ENCODE data around the gene SUN3.
"Not testable (repeated sequence)": the region's sequence is repeated elsewhere in the genome, so short reads cannot be mapped to it uniquely, and the experiment has no call there.

DNA sequence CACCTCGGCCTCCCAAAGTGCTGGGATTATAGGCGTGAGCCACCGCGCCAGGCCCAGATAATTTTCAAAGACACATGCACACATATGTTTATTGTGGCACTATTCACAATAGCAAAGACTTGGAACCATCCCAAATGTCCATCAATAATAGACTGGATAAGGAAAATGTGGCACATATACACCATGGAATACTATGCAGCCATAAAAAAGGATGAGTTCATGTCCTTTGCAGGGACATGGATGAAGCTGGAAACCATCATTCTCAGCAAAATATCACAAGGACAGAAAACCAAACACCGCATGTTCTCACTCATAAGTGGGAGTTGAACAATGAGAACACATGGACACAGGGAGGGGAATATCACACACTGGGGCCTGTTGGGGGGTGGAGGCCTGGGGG, 48.3 kb downstream of the SUN3 start:
- TF ChIP-seq, protein P1, sequence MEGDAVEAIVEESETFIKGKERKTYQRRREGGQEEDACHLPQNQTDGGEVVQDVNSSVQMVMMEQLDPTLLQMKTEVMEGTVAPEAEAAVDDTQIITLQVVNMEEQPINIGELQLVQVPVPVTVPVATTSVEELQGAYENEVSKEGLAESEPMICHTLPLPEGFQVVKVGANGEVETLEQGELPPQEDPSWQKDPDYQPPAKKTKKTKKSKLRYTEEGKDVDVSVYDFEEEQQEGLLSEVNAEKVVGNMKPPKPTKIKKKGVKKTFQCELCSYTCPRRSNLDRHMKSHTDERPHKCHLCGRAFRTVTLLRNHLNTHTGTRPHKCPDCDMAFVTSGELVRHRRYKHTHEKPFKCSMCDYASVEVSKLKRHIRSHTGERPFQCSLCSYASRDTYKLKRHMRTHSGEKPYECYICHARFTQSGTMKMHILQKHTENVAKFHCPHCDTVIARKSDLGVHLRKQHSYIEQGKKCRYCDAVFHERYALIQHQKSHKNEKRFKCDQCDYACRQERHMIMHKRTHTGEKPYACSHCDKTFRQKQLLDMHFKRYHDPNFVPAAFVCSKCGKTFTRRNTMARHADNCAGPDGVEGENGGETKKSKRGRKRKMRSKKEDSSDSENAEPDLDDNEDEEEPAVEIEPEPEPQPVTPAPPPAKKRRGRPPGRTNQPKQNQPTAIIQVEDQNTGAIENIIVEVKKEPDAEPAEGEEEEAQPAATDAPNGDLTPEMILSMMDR (IDR thresholded peaks at IDR 0.05), result not testable (repeated sequence)
- TF ChIP-seq EP300 (IDR thresholded peaks at IDR 0.05; ENCODE audit: low read depth); POLR2A (IDR thresholded peaks at IDR 0.05): not testable (repeated sequence)

Measured in transverse colon (tissue), 3 donors.